Panc1 (cell line): Measurements from ENCODE around the gene CDK18. TPM values are rescaled to one million over a fixed set of nuclear protein-coding genes. Genes with fewer than 3 reads are reported as not detected.
A peak's percentile ranks its signal among the peaks of the same experiment; 100 is the strongest.

Experiments used
- ATAC-seq: fragments of 200-7000 bp; cut with Tn5 transposase; 2 replicates; pipeline ENCODE4 v1.9.1; 2020; ENCODE audit warnings: mild to moderate bottlenecking, moderate library complexity
- BruUV-seq: library from RNA; stranded (reverse); fragments of 400-500 nt; replicated peaks from 2 replicates; lab custom pipeline; 2021; lab: Mats Ljungman, UMichigan
- CTCF ChIA-PET: fragments of 300-600 bp; sonication (Branson Sonifier 250); formaldehyde crosslinking; loops from one replicate; lab custom pipeline; 2022; ENCODE audit warnings: antibody characterized with exemption; lab: Charles Lee
- POLR2A ChIA-PET: fragments of 300-600 bp; sonication (Branson Sonifier 250); formaldehyde crosslinking; loops from one replicate; lab custom pipeline; 2022; ENCODE audit warnings: antibody characterized with exemption; lab: Charles Lee
- DNase-seq: peaks from one replicate; pipeline ENCODE4 v3.0.0-alpha.2; 2010; ENCODE audit warnings: low read depth, low spot score
- H3K27ac ChIP-seq: 2 replicates; pipeline ENCODE4 v1.5.1; 2011; ENCODE audit warnings: mild to moderate bottlenecking, low read length, inconsistent platforms
- H3K27me3 ChIP-seq: fragments of 200-500 bp; sonication (Bioruptor generic); 2 replicates; pipeline ENCODE4 v1.6.0; 2014; ENCODE audit warnings: low read length, inconsistent platforms; ENCODE audit not compliant: control insufficient read depth, insufficient read depth
- H3K36me3 ChIP-seq: fragments of 200-500 bp; sonication (Bioruptor generic); 2 replicates; pipeline ENCODE4 v1.5.1; 2014; ENCODE audit warnings: inconsistent platforms, mild to moderate bottlenecking, low read length, moderate library complexity; ENCODE audit not compliant: control insufficient read depth, insufficient read depth
- H3K4me1 ChIP-seq: 2 replicates; pipeline ENCODE4 v1.5.1; 2011; ENCODE audit warnings: inconsistent platforms, mild to moderate bottlenecking, low read length, moderate library complexity; ENCODE audit not compliant: control insufficient read depth, insufficient read depth
- H3K4me3 ChIP-seq, 2 experiments: 2 replicates each; pipeline ENCODE4 v1.5.1; 2011 to 2012; ENCODE audit warnings: low read depth in 2 of 2, low read length in 2 of 2, mild to moderate bottlenecking in 2 of 2, inconsistent platforms in 1 of 2, moderate library complexity in 1 of 2
- H3K9me3 ChIP-seq: fragments of 200-500 bp; sonication (Bioruptor generic); 2 replicates; pipeline ENCODE4 v1.5.1; 2014; ENCODE audit warnings: low read depth, mild to moderate bottlenecking, inconsistent platforms, low read length, moderate library complexity; ENCODE audit not compliant: control insufficient read depth, insufficient read depth
- POLR2AphosphoS5 ChIP-seq: IDR thresholded peaks from 2 replicates; pipeline ENCODE4 v1.6.1; 2012; ENCODE audit warnings: mild to moderate bottlenecking, low read depth, low read length, moderate library complexity
- REST ChIP-seq, 2 experiments: IDR thresholded peaks; 2 replicates each; pipeline ENCODE4 v1.6.1; 2011 to 2012; ENCODE audit warnings: low read depth in 2 of 2, control low read depth in 1 of 2, low read length in 1 of 2, mild to moderate bottlenecking in 1 of 2, moderate library complexity in 1 of 2; ENCODE audit not compliant: insufficient read depth in 1 of 2
- SIN3A ChIP-seq: IDR thresholded peaks from 2 replicates; pipeline ENCODE4 v1.6.1; 2012; ENCODE audit warnings: low read depth, mild to moderate bottlenecking, low read length, moderate library complexity, borderline replicate concordance; ENCODE audit not compliant: insufficient read depth
- TCF7L2 ChIP-seq: IDR thresholded peaks from 2 replicates; pipeline ENCODE4 v1.6.1; 2011; ENCODE audit warnings: mild to moderate bottlenecking, low read depth, low read length, inconsistent platforms
- in situ Hi-C: cut with HindIII; loops from 2 replicates; pipeline ENCODE4 v1.10.0; 2016; ENCODE audit warnings: low sequenced_read_pairs, low pct_unique_long_range_greater_than_20kb
- intact Hi-C: fragments of 100-400 bp; cut with micrococcal nuclease; formaldehyde crosslinking; loops from one replicate; pipeline ENCODE4 v1.10.0; 2022; ENCODE audit not compliant: unreplicated experiment
- total RNA-seq: library from RNA; stranded (reverse); gene quantifications from one replicate; pipeline ENCODE4 v1.2.1, GENCODE V29; 2021; ENCODE audit not compliant: unreplicated experiment
- TF ChIP-seq, protein P1 (sequence below): fragments of 450-650 bp; IDR thresholded peaks from 2 replicates; pipeline ENCODE4 v1.5.1; 2017; ENCODE audit warnings: mild to moderate bottlenecking

Gene CDK18
- total RNA-seq, 1 experiment from 2014 or later, result 7.0 TPM

DNA sequence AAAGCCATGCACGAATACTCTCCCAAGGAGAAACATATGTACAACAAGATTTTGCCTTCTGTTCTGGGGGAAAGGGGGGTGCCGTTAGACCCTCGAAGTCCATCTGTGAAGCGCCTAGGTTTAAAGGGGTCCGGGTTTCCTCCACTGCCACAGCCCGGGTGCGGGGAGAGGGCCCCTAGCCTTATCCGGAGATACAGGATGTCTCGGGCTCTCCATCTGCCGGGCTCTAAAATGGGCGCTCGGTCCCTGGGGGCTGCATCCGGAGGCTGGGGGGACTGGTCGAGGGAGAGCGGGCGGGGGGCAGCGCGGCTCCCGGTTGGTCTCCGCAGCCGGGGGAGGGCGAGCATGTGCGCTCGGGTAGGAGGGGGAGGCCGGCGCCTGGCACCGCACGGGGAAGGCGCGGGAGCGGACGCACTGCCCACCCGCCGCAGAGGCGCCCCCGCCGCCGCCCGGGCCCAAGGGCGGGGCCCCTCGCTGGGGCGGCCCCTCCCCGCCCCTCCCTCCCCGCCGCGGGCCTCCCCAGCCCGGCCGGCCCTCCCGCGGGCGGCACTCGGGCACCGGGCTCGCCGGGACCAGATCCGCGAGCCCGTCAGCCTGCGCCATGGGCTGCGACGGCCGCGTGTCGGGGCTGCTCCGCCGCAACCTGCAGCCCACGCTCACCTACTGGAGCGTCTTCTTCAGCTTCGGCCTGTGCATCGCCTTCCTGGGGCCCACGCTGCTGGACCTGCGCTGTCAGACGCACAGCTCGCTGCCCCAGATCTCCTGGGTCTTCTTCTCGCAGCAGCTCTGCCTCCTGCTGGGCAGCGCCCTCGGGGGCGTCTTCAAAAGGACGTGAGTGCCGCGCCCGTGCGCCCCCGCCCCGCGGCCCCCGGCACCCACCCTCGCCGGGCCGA, 64.2 kb downstream of the CDK18 start:
- no peak overlapping the region for H3K4me3 ChIP-seq
- H3K36me3 ChIP-seq, result no peaks in the 10 kb centered on the region
- no peaks in the 10 kb centered on the region for H3K9me3 ChIP-seq
- in situ Hi-C loops, result no loop called here
- POLR2A ChIA-PET, result no interaction called here
- CTCF ChIA-PET, result interaction anchor here (0.6 kb wide), 1 partner anchor 172 kb away, joined by 3 read pairs; no protein-coding TSS in a partner anchor
- DNase-seq (no peak), ATAC-seq (peak; percentile 62)
- intact Hi-C loops, result no loop called here
- no peak overlapping the region for H3K27ac ChIP-seq
- TF ChIP-seq SIN3A (no peak), TCF7L2 (no peak), POLR2AphosphoS5 (no peak), REST (IDR thresholded peaks at IDR 0.05; ENCODE audit: insufficient read depth in 1 of 2, low read depth in 2 of 2, low read length in 1 of 2) (no peak)
- TF ChIP-seq, protein P1, sequence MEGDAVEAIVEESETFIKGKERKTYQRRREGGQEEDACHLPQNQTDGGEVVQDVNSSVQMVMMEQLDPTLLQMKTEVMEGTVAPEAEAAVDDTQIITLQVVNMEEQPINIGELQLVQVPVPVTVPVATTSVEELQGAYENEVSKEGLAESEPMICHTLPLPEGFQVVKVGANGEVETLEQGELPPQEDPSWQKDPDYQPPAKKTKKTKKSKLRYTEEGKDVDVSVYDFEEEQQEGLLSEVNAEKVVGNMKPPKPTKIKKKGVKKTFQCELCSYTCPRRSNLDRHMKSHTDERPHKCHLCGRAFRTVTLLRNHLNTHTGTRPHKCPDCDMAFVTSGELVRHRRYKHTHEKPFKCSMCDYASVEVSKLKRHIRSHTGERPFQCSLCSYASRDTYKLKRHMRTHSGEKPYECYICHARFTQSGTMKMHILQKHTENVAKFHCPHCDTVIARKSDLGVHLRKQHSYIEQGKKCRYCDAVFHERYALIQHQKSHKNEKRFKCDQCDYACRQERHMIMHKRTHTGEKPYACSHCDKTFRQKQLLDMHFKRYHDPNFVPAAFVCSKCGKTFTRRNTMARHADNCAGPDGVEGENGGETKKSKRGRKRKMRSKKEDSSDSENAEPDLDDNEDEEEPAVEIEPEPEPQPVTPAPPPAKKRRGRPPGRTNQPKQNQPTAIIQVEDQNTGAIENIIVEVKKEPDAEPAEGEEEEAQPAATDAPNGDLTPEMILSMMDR, result no peak; the same call in 1 of the 2 replicates
- BruUV-seq, result no TSS peak
- peaks cover 38% of the 10 kb centered on the region for H3K27me3 ChIP-seq
- no peaks in the 10 kb centered on the region; the same call in 1 of the 2 replicates for H3K4me1 ChIP-seq

DNA sequence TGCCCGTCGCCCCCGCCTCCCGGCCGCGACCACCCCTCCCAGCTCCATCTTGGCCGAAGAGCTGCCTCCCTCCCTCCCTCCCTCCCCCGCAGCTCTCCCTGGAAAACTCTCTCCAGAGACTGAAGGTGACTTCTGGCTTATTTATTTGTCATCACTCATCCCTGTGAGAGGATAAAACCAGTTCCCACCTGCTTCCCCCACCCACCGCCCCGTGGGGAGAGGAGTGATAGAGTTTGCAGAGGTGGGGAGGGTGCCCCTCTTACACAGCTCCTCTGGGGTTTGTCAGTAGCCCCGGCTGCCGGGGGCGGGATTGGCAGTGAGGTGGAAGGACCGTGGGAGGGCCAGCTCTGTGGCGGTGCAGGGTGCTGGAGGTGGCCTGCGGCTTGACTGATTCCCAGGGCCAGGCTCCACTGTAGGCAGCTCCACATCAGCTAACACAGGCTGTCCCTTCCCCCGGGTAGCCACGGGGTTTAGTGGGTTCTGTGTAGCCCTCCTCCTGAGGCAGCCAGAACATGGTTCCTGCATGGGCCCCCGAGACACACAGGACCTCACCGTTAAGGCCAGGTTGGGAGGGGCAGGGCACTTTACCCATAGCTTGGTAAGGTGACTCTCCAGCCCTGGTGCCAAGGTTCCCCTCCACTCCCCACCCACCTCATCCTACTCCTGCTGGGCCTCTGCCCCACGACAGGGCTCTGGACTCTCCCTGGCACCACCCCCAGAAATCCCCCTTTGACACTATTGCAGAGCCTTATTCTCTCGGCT, 65.1 kb downstream of the CDK18 start:
- DNase-seq (no peak), ATAC-seq (peak; percentile 56)
- H3K4me3 ChIP-seq, result no peak overlapping the region
- no peaks in the 10 kb centered on the region for H3K9me3 ChIP-seq
- H3K4me1 ChIP-seq, result no peaks in the 10 kb centered on the region; the same call in 1 of the 2 replicates
- CTCF ChIA-PET, result interaction anchor here (0.6 kb wide), 1 partner anchor 173 kb away, joined by 3 read pairs; no protein-coding TSS in a partner anchor
- BruUV-seq, result no TSS peak
- H3K27ac ChIP-seq, result no peak overlapping the region
- H3K27me3 ChIP-seq, result peaks cover 38% of the 10 kb centered on the region
- intact Hi-C loops, result no loop called here
- in situ Hi-C loops, result no loop called here
- no peaks in the 10 kb centered on the region for H3K36me3 ChIP-seq
- TF ChIP-seq REST (IDR thresholded peaks at IDR 0.05; ENCODE audit: insufficient read depth in 1 of 2, low read depth in 2 of 2, low read length in 1 of 2) (no peak), SIN3A (no peak), POLR2AphosphoS5 (no peak), TCF7L2 (no peak)
- TF ChIP-seq, protein P1, result no peak; the same call in 1 of the 2 replicates
- POLR2A ChIA-PET, result no interaction called here
